Hypothalamus (tissue), 51 donors: ENCODE results near the gene MRM2.

ENCODE experiments used
- DNase-seq, 51 donors: peaks; one replicate each; lab custom pipeline; 2025; lab: John Stamatoyannopoulos, UW

Gene MRM2

DNA sequence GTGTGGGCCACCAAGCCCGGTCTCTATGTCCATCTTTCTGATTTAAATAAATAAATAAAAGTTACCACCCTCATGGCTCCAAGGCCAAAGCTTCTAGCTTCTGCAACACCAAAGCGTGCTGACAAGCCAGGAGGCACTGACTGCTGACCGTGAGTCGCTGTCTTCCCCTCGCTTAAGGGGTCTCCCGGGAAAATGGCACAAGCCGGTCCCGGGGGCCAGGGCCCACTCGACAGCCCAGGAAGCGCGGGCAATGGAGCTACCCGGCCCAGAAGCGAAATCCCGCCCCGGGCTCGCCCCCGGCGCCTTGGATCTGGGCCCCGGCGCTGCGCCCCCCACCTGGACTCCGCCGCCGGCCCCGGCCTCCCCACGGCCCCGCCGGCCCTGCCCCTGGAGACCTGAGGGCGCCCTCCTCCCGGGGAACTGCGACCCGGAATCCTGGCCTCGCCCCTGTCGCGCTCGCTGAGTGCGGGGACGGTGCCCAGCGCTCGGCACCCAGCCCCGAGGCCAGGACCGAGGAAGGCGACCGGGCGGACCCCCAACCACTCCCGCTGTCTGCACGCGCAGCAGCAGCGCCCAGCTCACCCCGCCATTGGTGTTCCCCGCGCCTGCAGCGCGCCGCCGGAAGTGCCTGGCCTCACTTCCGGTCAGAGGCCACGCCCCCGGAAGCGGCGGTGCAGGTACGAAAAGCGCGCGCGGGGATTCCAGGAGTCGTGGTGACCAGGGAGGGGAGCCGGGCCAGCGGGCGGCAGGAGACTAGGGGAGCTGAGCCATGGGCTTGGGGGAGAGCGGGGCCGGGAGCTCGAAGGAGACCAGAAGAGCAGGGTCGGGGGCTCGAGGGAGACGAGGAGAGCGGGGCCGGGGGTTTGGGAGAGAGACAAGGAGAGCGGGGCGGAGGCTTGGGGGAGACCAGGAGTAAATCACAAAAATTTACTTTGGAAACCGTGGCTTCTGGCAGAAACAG, at the start of gene MRM2, which contains the start of gene NUDT1:
Gene MRM2 (minus strand): TSS at position 626 of the 961 bp plus-strand sequence. CDS start 36 bp downstream, at position 590.
Gene NUDT1 (plus strand): TSS at position 647 of the 961 bp plus-strand sequence. CDS start 2,349 bp downstream, outside the sequence.
- peak in 50 of 51 donors; percentile 14 to 86 (median 61) for DNase-seq

DNA sequence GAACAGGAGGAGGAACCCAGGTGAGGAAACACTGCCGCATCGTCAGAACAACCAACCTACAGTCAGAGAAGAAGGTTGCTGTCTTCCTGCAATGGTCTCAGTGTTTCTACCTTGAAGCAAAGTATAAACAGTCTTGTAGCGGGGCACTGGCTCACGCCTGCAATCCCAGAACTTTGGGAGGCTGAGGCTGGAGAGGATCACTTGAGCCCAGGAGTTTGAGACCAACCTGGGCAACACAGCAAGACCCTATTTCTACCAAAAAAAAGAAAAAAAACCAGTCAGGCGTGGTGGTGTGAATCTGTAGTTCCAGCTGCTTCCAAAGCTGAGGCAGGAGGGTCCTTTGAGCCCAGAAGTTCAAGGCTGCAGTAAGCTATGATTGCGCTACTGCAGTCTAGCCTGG, 48.9 kb upstream of the MRM2 start:
- no peak for DNase-seq

- DNase-seq: no peak
These were observed 47.6 kb upstream of the MRM2 start for GRCh38 chr7:2289621-2290020.

- DNase-seq: no peak
These were observed 47.1 kb upstream of the MRM2 start for GRCh38 chr7:2289111-2289586.

GRCh38 chr7:2288503-2288902, 46.5 kb upstream of the MRM2 start:
- no peak for DNase-seq

GRCh38 chr7:2287745-2288144, 45.7 kb upstream of the MRM2 start:
- no peak for DNase-seq

GRCh38 chr7:2283074-2283473, 41.1 kb upstream of the MRM2 start:
- no peak for DNase-seq

DNA sequence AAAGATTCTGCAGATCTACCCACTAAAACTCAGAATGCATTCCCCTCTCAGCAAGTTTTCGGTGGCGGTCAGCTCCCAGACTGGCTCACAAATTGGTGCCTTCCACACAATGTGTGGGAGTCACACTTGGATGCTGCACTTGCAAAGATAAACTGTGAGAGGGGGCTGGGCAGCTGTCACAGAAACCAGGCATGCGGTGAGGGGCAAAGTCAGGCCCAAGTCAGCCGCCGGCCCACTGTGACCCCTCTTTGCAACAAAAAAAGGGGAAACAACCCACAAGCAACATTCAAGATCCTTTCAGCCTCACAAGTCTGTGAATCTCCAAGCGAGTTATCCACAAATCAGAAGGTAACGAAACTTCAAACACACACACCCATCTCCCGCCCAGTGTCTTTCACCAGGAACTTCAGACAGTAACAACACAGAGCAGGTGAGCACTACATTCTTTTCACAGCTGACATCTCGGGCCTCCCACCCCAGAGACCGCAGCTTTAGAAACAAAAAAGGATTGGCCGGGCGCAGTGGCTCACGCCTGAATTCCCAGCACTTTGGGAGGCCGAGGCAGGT, 40.3 kb upstream of the MRM2 start:
- no peak for DNase-seq

DNA sequence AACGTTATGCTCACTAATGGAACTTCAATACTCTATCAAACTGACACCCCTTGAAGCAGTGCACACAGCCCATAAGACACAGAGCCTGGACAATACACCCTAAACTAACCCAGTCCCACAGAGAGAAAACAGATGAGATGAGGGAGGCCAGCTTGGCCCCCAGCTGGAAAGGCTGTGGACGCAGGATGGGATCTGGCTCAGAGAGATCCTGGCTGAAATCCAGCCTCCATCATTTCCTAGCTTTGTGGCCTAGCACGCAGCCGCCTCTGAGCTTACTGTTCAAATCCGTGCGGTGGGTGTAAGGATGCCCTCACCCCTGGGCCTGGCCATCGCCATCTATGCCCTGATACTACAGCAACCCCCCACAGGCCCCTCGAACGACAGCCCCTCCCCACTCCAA, 39.5 kb upstream of the MRM2 start:
- DNase-seq: peak in 3 of 51 donors; percentile 4 to 9 (median 8)

DNA sequence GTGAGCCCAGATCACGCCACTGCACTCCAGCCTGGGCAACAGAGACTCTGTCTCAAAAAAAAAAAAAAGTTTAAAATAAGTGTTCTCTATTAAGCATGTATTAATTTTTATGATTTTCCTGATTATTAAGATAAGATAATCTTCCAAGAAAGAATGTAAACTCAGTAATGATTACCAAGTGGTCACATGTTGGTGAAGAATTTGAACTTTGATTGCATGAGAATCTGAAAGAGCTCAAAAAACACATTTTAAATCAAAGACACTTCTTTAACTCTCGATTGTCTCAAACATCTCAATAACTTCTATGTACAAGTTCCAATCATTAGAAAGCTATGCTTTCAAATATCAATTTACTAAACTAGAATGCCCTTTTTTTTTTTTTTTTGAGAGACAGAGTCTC, 38.4 kb upstream of the MRM2 start:
- DNase-seq: no peak

DNA sequence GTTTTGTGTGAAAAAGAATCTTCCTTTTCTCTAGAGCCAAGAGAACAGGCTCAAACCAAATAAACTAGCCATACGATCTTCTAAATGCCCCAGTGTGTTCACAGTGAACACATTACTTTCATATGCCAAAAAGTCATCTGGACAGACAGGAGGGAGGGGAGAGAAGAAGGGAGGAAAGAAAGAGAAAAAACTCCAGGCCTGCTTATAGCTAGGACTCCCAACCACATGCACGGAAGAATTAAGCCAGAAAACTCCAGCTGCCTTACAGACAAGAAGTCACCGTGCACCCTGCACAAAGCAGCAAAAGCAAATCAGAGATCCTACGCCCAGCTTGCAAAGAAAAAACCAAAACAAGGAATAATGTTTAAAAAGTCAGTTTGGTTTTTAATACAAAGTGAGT, 37.9 kb upstream of the MRM2 start:
- DNase-seq: no peak

GRCh38 chr7:2278026-2278425, 36.0 kb upstream of the MRM2 start:
- DNase-seq: no peak

GRCh38 chr7:2276107-2276506, 34.1 kb upstream of the MRM2 start:
- peak in 9 of 51 donors; percentile 5 to 43 (median 25) for DNase-seq

DNA sequence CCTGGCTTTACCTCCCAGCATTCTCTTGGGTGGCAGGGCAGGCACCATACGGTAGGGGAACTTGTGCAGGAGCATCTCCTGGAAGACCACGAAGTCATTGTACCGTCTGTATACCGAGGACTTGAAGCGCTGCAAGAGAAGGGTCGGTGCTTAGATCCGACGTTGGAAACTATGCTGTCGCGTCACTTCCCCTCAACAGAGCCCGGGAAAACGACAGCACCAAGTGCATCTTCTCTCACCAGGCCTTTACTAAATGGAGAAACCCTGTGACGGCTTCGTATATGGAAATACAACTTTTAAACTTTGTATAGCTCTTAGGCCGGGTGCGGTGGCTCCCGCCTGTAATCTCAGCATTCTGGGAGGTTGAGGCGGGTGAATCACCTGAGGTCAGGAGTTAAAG, 33.1 kb upstream of the MRM2 start:
- DNase-seq: no peak

DNA sequence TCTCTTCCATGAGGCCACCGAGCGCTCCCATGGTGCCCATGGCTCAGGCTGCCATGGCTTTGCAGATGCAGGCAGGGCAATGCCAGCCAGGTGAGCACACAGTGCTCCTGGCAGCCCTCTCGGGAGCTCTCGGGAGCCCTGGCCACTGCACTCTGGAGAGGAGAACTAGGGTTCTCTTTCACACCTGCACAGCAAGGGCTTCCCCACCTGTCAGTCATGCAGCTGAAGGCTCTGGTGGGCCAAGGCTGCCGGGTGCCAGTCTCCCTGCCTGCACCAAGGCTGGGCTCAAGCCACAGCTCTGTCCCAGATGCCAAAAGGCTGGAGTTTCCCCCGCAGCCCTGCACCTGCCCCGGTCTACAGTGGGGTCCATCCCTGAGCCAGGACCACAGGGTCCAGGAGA, 32.7 kb upstream of the MRM2 start:
- DNase-seq: no peak

DNA sequence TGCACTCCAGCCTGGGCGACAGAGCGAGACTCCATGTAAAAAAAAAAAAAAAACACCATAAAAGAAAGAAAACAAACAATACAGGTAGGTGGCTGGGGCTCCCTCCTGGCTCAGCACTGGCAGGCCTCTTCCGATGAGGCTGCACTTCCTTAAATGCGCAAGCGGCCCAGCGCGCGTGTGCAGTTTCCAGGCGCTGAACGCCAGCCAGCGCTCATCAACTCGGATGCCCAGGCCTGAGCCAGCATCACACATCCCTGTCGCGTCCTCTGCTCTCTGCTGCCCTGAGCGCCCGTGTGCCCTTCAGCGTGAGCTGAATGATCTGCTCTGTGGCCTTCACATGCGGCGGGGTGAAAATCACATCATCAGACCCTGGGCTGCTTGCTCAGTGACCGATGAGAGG, 31.9 kb upstream of the MRM2 start:
- no peak for DNase-seq

- peak in 4 of 51 donors; percentile 8 to 39 (median 26) for DNase-seq
These were observed 30.0 kb upstream of the MRM2 start for GRCh38 chr7:2272031-2272430.

GRCh38 chr7:2271273-2272026, 29.4 kb upstream of the MRM2 start:
- DNase-seq: no peak

DNA sequence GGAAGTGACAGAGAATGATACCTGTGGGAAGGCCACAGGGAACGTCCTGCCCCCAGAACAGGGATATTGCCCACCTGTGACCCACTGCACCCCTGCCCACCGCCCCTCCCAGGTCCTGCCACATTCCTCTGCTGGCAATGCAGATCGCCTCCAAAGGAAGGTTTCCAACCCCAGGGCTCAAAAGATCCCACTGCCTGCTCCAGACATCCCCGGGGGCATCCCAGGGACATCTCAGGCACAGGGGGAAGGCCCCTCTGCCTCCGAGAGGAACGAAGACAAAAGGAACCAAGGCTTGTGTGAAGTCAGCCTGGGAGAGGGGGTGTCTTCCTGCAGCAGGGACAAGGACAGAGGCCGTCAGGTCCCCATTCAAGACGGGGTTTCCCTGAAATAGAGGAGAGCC, 28.5 kb upstream of the MRM2 start:
- no peak for DNase-seq

DNA sequence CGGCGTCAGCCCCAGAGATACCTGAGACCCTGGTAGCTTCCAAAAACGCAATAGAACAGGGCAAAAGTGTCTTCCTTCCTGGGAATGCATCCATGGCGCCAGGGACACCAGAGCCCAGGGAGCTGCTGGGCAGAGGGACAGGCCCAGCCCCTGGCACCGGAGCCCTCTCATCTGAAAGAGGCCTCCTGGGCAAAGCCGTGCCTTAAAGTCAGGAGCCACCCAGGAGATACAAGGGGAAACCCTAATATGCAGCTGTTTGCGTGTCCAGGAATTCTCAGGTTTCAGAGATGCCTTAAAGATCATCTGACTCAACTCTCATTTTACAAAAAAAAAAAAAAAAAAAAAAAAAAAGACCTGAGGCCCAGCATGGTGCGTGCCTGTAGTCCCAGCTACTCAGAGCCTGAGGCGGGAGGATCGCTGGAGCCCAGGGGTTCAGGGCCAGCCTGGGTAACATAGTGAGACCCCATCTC, 28.0 kb upstream of the MRM2 start:
- no peak for DNase-seq
